Measurements from ENCODE around the gene PCBD1. TPM values are rescaled to one million over a fixed set of nuclear protein-coding genes. Genes with fewer than 3 reads are reported as not detected.

PCBD1 gene
- total RNA-seq, 1 donor from 2014 or later = 6.2 TPM

GRCh38 chr10:70917226-70917625 lies 28.9 kb upstream of the PCBD1 start:
- no peak for DNase-seq

- no peak for DNase-seq
These were observed 27.9 kb upstream of the PCBD1 start for GRCh38 chr10:70916241-70916640.

- DNase-seq = no peak
These were observed 27.4 kb upstream of the PCBD1 start for GRCh38 chr10:70915806-70916205.

GRCh38 chr10:70915206-70915605 lies 26.8 kb upstream of the PCBD1 start:
- DNase-seq = no peak

GRCh38 chr10:70914316-70914864 lies 26.0 kb upstream of the PCBD1 start:
- no peak for DNase-seq

GRCh38 chr10:70913893-70914240 lies 25.5 kb upstream of the PCBD1 start:
- DNase-seq = no peak

GRCh38 chr10:70913191-70913892 lies 25.0 kb upstream of the PCBD1 start:
- DNase-seq = no peak

- no peak for DNase-seq
These were observed 24.2 kb upstream of the PCBD1 start for GRCh38 chr10:70912556-70912955.

GRCh38 chr10:70911386-70911785 lies 23.0 kb upstream of the PCBD1 start:
- DNase-seq = no peak

GRCh38 chr10:70910486-70911341 lies 22.3 kb upstream of the PCBD1 start:
- DNase-seq = no peak

- DNase-seq = no peak
These were observed 21.1 kb upstream of the PCBD1 start for GRCh38 chr10:70909326-70909935.

GRCh38 chr10:70908406-70909296 lies 20.3 kb upstream of the PCBD1 start:
- DNase-seq = no peak

GRCh38 chr10:70907637-70908405 lies 19.5 kb upstream of the PCBD1 start:
- DNase-seq = no peak

- no peak for DNase-seq
These were observed 18.7 kb upstream of the PCBD1 start for GRCh38 chr10:70906953-70907636.

GRCh38 chr10:70906031-70906783 lies 17.8 kb upstream of the PCBD1 start:
- no peak for DNase-seq

GRCh38 chr10:70905071-70906021 lies 17.0 kb upstream of the PCBD1 start:
- DNase-seq = no peak

GRCh38 chr10:70903262-70903921 lies 15.0 kb upstream of the PCBD1 start:
- no peak for DNase-seq

- DNase-seq = no peak
These were observed 14.4 kb upstream of the PCBD1 start for GRCh38 chr10:70902661-70903261.

All from occipital lobe (tissue), 2 donors.